ENCODE data around the gene REEP6.
"Not testable (repeated sequence)": the region's sequence is repeated elsewhere in the genome, so short reads cannot be mapped to it uniquely, and the experiment has no call there.

REEP6 gene

GRCh38 chr19:1488282-1488601 lies 2.7 kb upstream of the REEP6 start:
- in situ Hi-C loops (cut with MboI; ENCODE audit: low sequenced_read_pairs) = no loop called here

DNA sequence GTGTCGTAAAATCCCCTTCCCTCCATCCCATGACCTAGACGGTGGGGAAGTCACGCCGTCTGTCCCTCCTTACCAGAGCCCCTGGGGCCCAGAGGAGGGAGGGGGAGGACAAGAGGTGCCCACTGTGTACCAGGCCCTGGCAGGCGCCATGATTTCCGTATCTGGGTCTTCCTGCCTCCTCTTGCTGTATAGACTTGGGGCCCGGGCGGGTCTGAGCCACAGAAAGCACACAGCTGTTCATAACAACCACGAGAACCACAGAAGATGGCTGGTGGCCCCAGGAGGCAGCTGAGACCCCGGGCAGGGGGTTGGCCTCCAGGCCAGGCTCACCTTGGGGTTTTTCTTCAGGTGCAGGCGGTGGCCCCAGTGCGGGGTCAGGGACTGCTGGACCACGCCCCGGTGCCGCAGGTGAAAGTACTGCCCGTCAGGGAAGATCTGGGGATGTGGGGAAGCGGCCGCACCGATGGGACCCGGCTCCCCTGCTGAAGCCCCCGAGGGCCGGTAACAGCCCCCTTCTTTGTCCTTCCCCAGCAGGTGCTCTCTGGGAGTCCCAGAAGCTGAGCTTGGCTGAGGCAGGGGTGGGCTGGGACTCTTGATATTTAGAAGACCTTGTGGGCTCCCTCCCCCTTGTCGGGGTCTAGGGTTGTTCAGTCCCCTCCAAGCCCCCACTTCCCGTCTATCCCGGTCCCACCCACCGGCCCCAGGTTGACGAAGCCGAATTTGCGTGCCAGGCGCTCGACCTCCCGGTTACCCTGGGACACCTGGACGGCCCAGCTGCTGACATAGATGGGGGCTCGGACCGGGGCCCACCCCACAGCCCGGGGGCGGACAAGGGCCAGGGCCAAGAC lies 1.3 kb upstream of the REEP6 start:
- in situ Hi-C loops (cut with MboI; ENCODE audit: low sequenced_read_pairs) = no loop called here

DNA sequence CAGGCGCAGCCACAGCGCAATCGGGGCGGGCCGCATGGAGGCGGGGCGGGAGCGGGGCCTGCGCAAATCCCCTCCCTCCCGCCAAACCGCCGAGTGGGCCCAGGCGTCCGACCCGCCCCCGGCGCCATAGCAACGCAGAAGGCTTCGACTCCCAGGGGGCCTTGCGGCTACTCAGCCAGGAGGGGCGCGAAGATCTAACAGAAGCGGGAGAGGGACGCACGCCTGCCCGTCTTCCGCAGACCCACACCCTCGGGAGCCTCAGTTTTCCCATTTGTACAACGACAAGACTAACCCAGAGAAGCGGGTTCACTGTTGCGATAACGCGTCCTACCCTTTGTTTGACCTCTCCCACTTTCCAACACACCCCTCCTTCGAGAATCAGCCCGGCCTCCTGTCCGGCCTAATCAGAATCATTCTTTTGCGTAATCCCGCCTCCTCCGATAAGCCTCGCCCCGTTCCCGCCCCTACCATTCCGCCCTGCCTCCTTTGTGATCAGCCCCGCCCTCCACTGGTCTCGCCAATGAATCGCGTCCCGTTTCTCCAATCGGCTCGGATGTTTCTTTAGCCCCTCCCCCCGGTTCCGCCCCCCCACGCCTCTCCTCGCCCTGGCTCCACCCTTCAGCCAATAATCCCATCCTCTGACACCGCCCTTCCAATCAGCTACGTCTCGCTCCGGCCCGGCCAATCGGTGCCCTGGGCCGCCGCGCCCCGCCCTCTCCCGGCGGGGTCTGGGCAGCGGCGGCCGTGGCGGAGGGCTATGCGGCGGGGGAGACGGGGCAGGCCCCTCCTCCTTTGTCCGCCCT lies 469 bp upstream of the REEP6 start, which contains the start of gene PCSK4:
PCSK4 (minus strand) TSS at position 40 of the 803 bp plus-strand sequence; CDS start at position 36, 4 bp downstream.
- in situ Hi-C loops (cut with MboI; ENCODE audit: low sequenced_read_pairs) = no loop called here

- in situ Hi-C loops (cut with MboI; ENCODE audit: low sequenced_read_pairs) = no loop called here
Observed at GRCh38 chr19:1491849-1492170, 829 bp downstream of the REEP6 start.

GRCh38 chr19:1492474-1493006 lies 1.6 kb downstream of the REEP6 start:
- in situ Hi-C loops (cut with MboI; ENCODE audit: low sequenced_read_pairs) = no loop called here

GRCh38 chr19:1494115-1494815 lies 3.3 kb downstream of the REEP6 start:
- in situ Hi-C loops (cut with MboI; ENCODE audit: low sequenced_read_pairs) = no loop called here

GRCh38 chr19:1495051-1495798 lies 4.2 kb downstream of the REEP6 start:
- in situ Hi-C loops (cut with MboI; ENCODE audit: low sequenced_read_pairs) = no loop called here

GRCh38 chr19:1495799-1496713 lies 5.1 kb downstream of the REEP6 start:
- in situ Hi-C loops (cut with MboI; ENCODE audit: low sequenced_read_pairs) = no loop called here

DNA sequence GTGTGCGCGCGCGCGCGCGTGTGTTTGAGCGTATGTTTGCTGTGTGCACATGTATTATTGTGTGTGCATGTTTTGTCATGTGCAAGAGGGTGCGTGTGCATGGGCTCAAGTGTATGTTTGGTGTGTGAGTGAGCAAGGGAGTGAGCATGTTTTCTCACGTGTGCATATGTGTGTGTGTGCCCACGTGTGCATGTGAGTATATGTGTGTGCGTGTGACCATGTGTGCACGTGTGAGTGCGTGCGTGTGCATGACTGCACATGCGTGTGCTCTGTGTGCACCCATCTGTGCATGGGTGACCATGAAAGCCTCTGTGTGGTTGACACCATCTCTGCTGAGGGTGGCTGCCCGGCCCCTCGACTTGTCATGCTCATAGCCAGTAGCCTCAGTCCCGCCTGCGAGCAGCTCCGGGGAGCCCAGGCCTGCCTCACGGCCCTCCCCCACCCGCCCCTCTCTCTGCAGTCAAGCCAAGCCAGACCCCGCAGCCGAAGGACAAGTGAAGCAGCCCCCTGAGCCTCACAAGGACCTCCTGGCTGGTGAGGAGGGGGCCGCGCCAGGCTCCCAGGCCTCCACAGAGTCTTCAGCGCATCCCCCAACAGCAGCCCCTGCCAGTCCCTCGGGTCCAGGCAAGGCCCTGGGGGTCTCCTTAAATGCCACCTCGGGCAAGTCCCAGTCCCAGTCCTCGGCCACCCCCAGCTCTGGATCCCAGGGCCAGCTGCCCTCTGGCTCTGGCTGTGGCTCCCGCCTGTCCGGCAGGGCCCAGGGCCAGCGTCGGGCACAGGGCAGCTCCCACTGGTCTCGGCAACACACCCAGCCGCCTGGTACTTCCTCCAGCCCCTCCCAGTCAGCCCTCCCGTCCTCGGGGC lies 6.0 kb downstream of the REEP6 start:
- in situ Hi-C loops (cut with MboI; ENCODE audit: low sequenced_read_pairs) = no loop called here

DNA sequence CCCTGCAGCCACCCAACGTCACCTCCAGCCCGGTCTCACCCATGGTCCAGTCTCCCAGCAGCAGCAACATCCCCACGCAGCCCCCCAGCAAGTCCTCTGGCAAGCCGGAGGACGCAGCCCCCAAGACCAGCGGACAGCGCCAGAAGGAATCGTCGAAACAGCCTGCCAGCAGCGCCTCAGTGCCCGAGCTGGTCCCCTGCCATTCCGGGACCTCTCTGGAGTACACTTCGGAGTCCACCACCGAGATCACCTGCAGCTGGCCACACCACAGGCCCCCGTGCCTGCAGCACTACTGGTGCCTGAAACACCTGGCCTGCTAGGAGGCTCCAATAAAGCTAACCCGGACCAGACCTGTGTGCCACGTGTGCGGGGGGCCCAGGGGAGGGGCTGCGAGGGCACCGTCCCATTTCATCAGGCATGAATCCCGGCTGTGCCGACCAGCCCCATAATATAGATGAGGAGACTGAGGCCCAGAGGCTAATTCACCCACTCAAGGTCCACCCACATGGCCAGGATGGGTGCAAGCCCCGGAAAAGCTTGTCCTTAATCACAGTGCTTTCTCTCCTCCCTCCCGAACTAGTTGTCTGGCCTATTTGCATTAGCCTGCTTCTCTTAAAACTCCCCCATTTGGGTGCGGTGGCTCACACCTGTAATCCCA lies 6.7 kb downstream of the REEP6 start:
- in situ Hi-C loops (cut with MboI; ENCODE audit: low sequenced_read_pairs) = no loop called here

GRCh38 chr19:1499231-1499630 lies 8.2 kb downstream of the REEP6 start:
- in situ Hi-C loops (cut with MboI; ENCODE audit: low sequenced_read_pairs) = not testable (repeated sequence)

DNA sequence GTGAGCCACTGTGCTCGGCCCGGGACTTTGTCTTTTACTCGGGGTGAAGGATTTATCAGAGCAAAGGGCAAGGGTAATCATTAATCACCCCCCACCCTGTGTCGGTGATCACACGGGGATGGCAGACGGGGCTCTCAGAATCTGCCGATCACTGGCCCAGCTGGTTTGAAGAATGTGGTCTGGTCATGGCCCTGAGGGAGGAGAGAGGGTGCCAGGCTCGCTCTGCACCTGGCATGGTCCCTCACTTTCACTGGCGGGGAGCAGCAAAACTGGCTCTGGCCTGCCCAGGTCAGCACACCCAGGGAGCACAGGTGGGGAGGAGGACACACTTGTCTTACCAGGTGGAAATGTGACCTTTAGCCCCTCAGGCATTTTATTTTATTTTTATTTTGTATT lies 10.2 kb downstream of the REEP6 start:
- in situ Hi-C loops (cut with MboI; ENCODE audit: low sequenced_read_pairs) = no loop called here

GRCh38 chr19:1502433-1503088 lies 11.6 kb downstream of the REEP6 start:
- in situ Hi-C loops (cut with MboI; ENCODE audit: low sequenced_read_pairs) = no loop called here

DNA sequence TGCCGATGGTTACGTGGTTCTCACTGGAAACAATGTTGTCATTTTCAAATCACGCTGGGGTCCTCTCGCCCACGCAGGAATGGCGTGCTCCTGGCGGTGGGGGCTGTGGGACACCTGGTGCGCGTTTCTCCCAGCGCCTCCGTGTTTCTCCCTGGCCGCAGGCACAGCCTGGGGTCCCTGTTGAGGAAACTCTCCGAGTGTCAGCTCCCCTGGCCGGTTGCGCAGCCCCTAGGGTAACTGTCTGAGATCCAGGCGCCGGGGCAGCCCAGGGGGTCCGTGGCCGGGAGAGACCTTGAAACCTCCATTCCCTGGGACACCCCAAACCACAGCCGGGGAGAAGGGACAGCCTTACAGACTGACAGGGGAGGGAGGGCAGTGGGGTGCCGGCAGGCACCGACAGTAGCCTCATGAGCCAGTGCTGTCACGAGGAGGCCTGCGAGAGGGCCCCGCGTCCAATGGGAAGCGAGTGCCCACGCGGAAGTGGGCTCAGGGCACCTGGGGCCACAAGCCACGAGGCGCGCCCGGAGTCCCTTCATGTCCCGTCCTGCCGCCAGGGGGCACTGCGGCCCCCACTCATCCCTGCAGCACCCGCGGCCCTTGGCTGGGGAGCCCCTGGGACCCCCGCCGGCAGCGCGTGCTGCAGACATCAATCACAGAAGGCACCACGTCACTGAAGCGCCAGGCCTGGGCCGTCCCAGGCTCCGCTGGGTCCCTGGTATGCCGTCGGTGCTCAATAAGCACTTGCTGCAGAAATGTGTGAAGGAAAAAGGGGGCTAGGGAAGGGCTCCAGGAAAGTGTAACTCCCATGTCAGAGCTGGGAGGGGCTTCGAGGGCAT lies 12.3 kb downstream of the REEP6 start:
- in situ Hi-C loops (cut with MboI; ENCODE audit: low sequenced_read_pairs) = no loop called here

DNA sequence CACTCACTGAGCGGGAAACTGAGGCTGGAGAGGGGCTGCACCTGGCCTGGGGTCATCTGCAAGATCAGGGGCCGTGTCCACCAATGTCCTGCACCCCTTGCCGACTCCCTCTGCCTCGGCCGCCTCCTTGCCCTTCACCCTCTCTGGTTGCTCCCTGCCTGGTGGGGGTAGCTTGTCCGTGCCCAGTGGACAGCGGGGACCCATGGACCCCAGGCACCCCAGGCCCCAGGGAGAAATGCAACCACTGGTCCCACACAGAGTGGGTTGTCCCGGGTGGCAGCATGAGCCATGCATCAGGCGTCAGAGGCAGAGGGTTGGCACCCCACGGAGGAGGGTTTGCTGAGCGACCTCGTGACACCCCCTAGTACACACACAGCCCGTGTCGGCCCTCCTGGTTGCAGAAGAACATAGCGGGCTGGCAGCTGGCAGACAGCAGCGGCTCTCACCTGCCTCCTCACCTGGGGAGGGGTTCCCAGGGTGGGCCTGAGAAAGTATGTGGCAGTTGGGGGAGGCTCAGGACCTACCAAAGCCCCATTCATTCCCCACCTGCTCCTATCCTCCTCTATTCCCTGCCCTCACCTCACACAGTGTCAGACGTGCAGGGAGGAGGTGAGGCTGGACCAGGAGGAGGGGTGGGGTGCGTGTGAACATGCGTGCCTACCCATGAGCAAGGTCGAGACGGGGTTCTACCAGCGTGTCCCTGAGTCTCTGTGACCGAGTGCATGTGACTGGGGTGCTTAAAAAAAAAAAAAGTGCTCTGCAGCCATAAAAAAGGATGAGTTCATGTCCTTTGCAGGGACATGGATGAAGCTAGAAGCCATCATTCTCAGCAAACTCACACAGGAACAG lies 13.2 kb downstream of the REEP6 start:
- in situ Hi-C loops (cut with MboI; ENCODE audit: low sequenced_read_pairs) = no loop called here

GRCh38 chr19:1505012-1505411 lies 14.0 kb downstream of the REEP6 start:
- in situ Hi-C loops (cut with MboI; ENCODE audit: low sequenced_read_pairs) = no loop called here

Data from HL-60/S4 treated with phorbol 12-myristate 13-acetate at 8.2 ng/mL for 4 days and 3 days (cell line).